Adipocyte (in vitro differentiated cells): Measurements from ENCODE around the gene MCEMP1.

Experiments used
- DNase-seq: peaks from one replicate; pipeline ENCODE4 v3.0.0-alpha.2; 2015; ENCODE audit warnings: low read depth
- H3K27me3 ChIP-seq: replicated peaks from 2 replicates; pipeline ENCODE4 v1.7.0; 2013; ENCODE audit warnings: mild to moderate bottlenecking, low read length, moderate library complexity; ENCODE audit not compliant: control insufficient read depth, insufficient read depth
- H3K36me3 ChIP-seq: 2 replicates; pipeline ENCODE4 v1.7.0; 2013; ENCODE audit warnings: low read length, mild to moderate bottlenecking, moderate library complexity; ENCODE audit not compliant: control insufficient read depth, insufficient read depth, severe bottlenecking
- H3K4me1 ChIP-seq: 2 replicates; pipeline ENCODE4 v1.7.0; 2013; ENCODE audit warnings: mild to moderate bottlenecking, low read length, moderate library complexity; ENCODE audit not compliant: control insufficient read depth, insufficient read depth
- H3K4me3 ChIP-seq: 2 replicates; pipeline ENCODE4 v1.7.0; 2013; ENCODE audit warnings: mild to moderate bottlenecking, low read length, moderate library complexity
- H3K9ac ChIP-seq: 2 replicates; pipeline ENCODE4 v1.7.0; 2013; ENCODE audit warnings: mild to moderate bottlenecking, low read length, moderate library complexity
- H3K9me3 ChIP-seq: 2 replicates; pipeline ENCODE4 v1.7.0; 2013; ENCODE audit warnings: mild to moderate bottlenecking, low read length, moderate library complexity; ENCODE audit not compliant: control insufficient read depth

The MCEMP1 gene

DNA sequence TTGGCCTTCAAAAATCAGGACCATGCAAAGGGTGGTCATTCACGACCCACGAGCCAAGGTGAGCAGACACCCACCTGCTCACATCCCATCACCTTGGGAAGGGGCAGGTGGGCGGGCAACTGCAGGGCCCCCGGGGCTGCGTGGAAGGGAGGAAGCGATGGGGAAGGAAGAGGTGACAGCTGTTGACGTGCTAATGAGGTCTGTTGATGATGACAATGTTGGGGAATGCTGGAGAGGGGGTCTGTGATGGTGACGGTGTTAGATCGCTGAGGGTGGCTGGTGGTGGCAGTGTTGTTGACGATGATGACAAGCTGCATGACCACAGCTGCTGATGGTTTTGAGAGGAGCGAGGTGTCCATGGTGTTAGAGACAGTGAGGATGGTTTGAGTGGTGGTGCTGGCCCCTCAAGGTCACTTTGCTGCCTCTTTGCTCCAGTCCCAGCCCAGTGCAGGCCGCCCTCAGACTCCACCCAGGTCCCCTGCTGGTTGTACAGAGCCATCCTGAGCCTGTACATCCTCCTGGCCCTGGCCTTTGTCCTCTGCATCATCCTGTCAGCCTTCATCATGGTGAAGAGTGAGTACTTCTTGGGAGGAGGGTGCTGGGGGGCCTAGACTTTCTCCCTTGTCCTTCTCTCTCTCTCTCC, 900 bp downstream of the MCEMP1 start:
- Histone ChIP-seq H3K36me3 (peaks cover 6% of the 10 kb centered on the region), H3K4me3 (no peak overlapping the region), H3K9ac (no peak overlapping the region), H3K27me3 (peaks cover 37% of the 10 kb centered on the region), H3K9me3 (peaks cover 12% of the 10 kb centered on the region), H3K4me1 (peaks cover 6% of the 10 kb centered on the region)
- DNase-seq = no peak

- DNase-seq = no peak
Observed at GRCh38 chr19:7678971-7679751, 2.3 kb downstream of the MCEMP1 start.

GRCh38 chr19:7679771-7680605, 3.1 kb downstream of the MCEMP1 start:
- H3K36me3 ChIP-seq = peaks cover 14% of the 10 kb centered on the region
- peak overlapping the region; percentile 99 for H3K9ac ChIP-seq
- peaks cover 6% of the 10 kb centered on the region for H3K4me1 ChIP-seq
- DNase-seq = no peak
- peaks cover 37% of the 10 kb centered on the region for H3K27me3 ChIP-seq
- no peaks in the 10 kb centered on the region for H3K9me3 ChIP-seq
- peak overlapping the region; percentile 95 for H3K4me3 ChIP-seq

More at GRCh38 chr19:7678971-7679751, 2.3 kb downstream of the MCEMP1 start:
- H3K9ac ChIP-seq = no peak overlapping the region
- peaks cover 37% of the 10 kb centered on the region for H3K27me3 ChIP-seq
- H3K4me3 ChIP-seq = no peak overlapping the region
- peaks cover 14% of the 10 kb centered on the region for H3K36me3 ChIP-seq
- no peaks in the 10 kb centered on the region for H3K9me3 ChIP-seq
- H3K4me1 ChIP-seq = peaks cover 6% of the 10 kb centered on the region

DNA sequence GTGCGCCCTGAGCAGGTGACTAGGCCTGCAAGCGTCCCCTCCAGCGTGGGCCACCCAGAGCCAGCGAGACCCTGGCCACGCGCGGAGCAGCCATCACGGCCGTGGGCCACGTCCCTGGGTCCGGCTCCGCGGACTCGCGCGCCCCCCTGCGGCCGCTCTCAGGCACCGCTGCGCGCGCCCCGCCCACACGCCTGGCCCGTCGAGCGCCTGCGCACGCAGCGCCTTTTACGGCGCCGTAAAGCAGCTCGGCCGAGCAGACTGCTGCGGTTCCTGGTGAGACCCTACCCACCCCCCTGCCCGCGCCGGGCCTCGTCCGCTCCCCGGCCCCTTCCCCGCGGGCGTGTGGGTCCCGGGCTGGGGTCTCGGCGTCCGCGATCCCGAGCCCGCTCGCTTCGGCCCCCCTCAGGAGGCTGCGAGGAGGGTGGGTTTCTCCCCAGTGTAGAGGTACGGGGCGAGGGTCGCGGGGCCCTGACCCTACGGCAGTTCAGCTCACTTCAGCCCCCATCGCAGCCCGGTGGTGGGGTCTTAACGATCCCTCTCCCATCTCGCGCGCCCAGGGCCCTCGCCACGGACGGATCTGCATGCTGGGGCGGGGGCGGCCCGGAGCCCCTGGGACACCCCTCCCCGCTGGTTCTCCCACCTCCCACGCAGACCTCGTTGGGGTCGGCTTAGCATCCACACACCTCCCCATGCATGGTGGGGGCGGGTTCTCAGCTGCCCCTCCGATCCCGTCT, 3.9 kb downstream of the MCEMP1 start, which contains the start of gene TRAPPC5:
Gene TRAPPC5 (plus strand): TSS at position 228 of the 734 bp plus-strand sequence. CDS start 1,421 bp downstream, outside the sequence.
- Histone ChIP-seq H3K9me3 (no peaks in the 10 kb centered on the region), H3K4me1 (peaks cover 6% of the 10 kb centered on the region), H3K4me3 (peak within 1 kb of the TSS; percentile 95), H3K9ac (peak within 1 kb of the TSS; percentile 99), H3K36me3 (peaks cover 14% of the 10 kb centered on the region), H3K27me3 (peaks cover 36% of the 10 kb centered on the region)
- peak; percentile 93 for DNase-seq

DNA sequence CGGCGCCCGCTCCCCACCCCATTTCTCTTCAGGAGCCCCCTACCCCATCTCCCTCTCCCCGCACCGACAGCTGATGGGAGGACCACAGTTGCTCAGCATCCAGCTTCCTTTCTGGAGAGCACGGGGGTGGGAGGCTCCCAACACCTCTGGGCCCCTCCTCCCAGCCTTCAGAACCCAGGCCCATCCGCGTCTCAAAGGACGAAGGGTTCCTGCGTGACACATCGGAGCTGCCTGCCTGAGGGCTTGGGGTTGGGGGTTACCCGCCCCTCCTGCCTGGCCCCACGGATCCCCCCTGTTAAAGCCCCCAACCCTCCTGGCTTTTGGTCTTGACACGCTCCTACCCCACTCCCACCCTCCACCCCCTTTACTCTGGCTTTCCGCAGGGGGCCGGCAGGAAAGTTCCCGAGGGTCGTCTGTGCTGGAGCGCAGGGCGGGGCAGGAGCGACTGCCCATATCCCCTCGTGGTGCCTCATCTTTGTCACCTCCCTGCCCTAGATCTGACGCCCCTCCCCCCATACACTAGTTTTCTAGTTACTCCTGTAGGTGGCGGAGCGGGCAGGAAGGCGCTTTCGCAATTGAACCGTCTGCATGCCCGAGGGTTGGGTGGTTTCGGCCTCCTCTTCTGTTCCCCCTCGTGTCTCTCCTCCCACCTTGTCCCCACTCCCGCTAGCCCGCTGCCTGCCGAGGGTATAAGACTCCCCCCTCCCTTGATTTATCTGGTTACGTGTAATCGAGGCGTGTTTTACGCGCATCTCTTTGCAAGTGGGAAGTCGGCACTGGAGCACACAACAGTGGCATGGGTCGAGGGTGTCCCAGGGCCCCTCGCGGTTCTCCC, 4.7 kb downstream of the MCEMP1 start:
- Histone ChIP-seq H3K36me3 (peaks cover 14% of the 10 kb centered on the region), H3K4me1 (peaks cover 6% of the 10 kb centered on the region), H3K4me3 (peak overlapping the region; percentile 95), H3K9me3 (no peaks in the 10 kb centered on the region), H3K27me3 (peaks cover 31% of the 10 kb centered on the region), H3K9ac (peak overlapping the region; percentile 99)
- peak; percentile 93 for DNase-seq

- H3K4me1 ChIP-seq = peaks cover 6% of the 10 kb centered on the region
- DNase-seq = no peak
- H3K9ac ChIP-seq = peak overlapping the region; percentile 99
- peak overlapping the region; percentile 95 for H3K4me3 ChIP-seq
- no peaks in the 10 kb centered on the region for H3K9me3 ChIP-seq
- H3K36me3 ChIP-seq = peaks cover 14% of the 10 kb centered on the region
- peaks cover 24% of the 10 kb centered on the region for H3K27me3 ChIP-seq
Observed at GRCh38 chr19:7682175-7682855, 5.4 kb downstream of the MCEMP1 start.

GRCh38 chr19:7685546-7686445, 8.9 kb downstream of the MCEMP1 start:
- Histone ChIP-seq H3K36me3 (peaks cover 14% of the 10 kb centered on the region), H3K4me3 (no peak overlapping the region), H3K4me1 (peaks cover 6% of the 10 kb centered on the region), H3K27me3 (no peaks in the 10 kb centered on the region), H3K9ac (no peak overlapping the region), H3K9me3 (no peaks in the 10 kb centered on the region)
- DNase-seq = peak; percentile 12

GRCh38 chr19:7687177-7687576, 10.3 kb downstream of the MCEMP1 start:
- Histone ChIP-seq H3K4me1 (peaks cover under 1% of the 10 kb centered on the region), H3K27me3 (peaks cover 5% of the 10 kb centered on the region), H3K9me3 (peaks cover 8% of the 10 kb centered on the region), H3K36me3 (peaks cover 14% of the 10 kb centered on the region), H3K9ac (no peak overlapping the region), H3K4me3 (no peak overlapping the region)
- no peak for DNase-seq

DNA sequence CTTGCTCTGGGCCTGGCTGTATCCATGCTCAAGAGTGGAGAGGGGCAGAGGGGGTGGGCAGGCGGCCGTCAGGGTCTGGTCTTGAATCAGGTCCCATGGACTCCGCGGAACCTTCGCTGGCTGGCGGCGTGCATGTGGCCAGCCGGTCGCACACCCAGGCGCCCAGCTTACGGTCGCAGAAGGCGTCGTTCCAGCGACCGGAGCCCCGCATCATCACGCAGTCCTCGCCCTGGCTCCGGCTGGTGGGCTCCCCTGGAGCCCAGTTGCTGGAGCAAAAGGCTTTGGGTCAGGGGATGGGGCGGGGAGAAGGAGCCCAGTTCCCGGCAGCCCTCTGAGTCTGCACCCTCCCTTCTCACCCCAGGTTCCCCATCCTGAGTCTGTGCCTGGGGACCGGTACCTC, 12.3 kb downstream of the MCEMP1 start:
- no peaks in the 10 kb centered on the region for H3K36me3 ChIP-seq
- H3K9ac ChIP-seq = no peak overlapping the region
- peaks cover 8% of the 10 kb centered on the region for H3K9me3 ChIP-seq
- H3K27me3 ChIP-seq = peaks cover 5% of the 10 kb centered on the region
- DNase-seq = no peak
- no peak overlapping the region for H3K4me3 ChIP-seq
- no peaks in the 10 kb centered on the region for H3K4me1 ChIP-seq
